ENCODE measurements around the gene FKBP9. TPM values are rescaled to one million over a fixed set of nuclear protein-coding genes. Genes with fewer than 3 reads are reported as not detected.

The FKBP9 gene, protein sequence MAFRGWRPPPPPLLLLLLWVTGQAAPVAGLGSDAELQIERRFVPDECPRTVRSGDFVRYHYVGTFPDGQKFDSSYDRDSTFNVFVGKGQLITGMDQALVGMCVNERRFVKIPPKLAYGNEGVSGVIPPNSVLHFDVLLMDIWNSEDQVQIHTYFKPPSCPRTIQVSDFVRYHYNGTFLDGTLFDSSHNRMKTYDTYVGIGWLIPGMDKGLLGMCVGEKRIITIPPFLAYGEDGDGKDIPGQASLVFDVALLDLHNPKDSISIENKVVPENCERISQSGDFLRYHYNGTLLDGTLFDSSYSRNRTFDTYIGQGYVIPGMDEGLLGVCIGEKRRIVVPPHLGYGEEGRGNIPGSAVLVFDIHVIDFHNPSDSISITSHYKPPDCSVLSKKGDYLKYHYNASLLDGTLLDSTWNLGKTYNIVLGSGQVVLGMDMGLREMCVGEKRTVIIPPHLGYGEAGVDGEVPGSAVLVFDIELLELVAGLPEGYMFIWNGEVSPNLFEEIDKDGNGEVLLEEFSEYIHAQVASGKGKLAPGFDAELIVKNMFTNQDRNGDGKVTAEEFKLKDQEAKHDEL
- polyA plus RNA-seq = 2.8 and 3.4 TPM in 2 replicates
- 4.2 and 5.1 TPM in 2 replicates for polyA minus RNA-seq

DNA sequence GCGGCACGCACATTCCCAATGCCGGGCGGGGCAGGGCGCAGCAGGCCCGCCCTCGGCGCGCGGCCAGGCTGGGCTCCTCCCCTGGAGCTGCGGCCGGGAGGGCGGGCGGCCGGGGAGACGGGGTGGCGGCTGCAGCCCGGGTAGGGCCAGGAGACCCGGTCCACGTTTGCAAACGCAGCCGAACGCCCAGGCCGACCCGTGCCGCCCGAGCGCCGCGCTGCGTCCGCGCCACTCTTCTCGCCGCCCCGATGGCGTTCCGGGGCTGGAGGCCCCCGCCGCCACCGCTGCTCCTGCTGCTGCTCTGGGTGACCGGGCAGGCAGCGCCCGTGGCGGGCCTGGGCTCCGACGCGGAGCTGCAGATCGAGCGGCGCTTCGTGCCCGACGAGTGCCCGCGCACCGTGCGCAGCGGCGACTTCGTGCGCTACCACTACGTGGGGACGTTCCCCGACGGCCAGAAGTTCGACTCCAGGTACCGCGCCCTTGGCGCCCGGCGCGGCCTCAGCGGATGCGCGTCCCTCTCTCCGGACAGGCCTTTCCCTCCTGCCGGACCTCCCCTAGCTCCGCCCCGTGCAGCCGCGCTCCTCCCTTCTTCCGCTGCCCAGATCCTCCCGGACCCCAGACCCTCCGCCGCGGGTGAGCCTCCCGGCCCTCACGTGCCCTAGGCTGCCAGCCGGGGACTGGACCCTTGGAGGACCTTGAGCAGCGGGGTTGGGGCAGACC is at the start of gene FKBP9:
Gene FKBP9, plus strand, starts transcription at position 115 of the 720 bp plus-strand sequence. Its CDS starts 134 bp downstream, at position 249.
- no peaks in the 10 kb centered on the region for H3K9me2 ChIP-seq (ENCODE audit: insufficient read depth, low read length)
- no peaks in the 10 kb centered on the region for H4K20me1 ChIP-seq (ENCODE audit: insufficient read depth)
- no peaks in the 10 kb centered on the region for H3K9me3 ChIP-seq (ENCODE audit: low read length)
- H3K27me3 ChIP-seq (ENCODE audit: insufficient read depth, low read depth, low read length) = peaks cover 15% of the 10 kb centered on the region
- H3K4me2 ChIP-seq (ENCODE audit: low read length) = no peak within 1 kb of the TSS
- H3K36me3 ChIP-seq (ENCODE audit: insufficient read depth, low read length) = no peaks in the 10 kb centered on the region
- no peaks in the 10 kb centered on the region for H3F3A ChIP-seq (ENCODE audit: insufficient read depth, low read length, poor library complexity, severe bottlenecking)
- peak within 1 kb of the TSS; percentile 66 for H3K4me3 ChIP-seq (ENCODE audit: low read length)
- no peaks in the 10 kb centered on the region for H3K79me2 ChIP-seq (replicated peaks; ENCODE audit: insufficient read depth, low read length)
- peak within 1 kb of the TSS; percentile 16 for H3K9ac ChIP-seq (ENCODE audit: low read length)
- no peak within 1 kb of the TSS for H3K27ac ChIP-seq (ENCODE audit: low read length)
- H2AFZ ChIP-seq (ENCODE audit: low read depth, low read length) = no peak within 1 kb of the TSS
- TF ChIP-seq EZH2 (IDR thresholded peaks at IDR 0.05; ENCODE audit: borderline replicate concordance, insufficient read depth, low read length, poor library complexity, severe bottlenecking) (no peak), TAF1 (IDR thresholded peaks at IDR 0.05; ENCODE audit: low read depth) (no peak), MXI1 (conservative IDR thresholded peaks at IDR 0.05; ENCODE audit: poor library complexity, severe bottlenecking) (no peak), CTCF (IDR thresholded peaks at IDR 0.05; ENCODE audit: poor library complexity, severe bottlenecking) (no peak), EP300 (conservative IDR thresholded peaks at IDR 0.05; ENCODE audit: poor library complexity, severe bottlenecking) (no peak), RAD21 (conservative IDR thresholded peaks at IDR 0.05) (no peak), SMC3 (conservative IDR thresholded peaks at IDR 0.05; ENCODE audit: poor library complexity) (no peak), POLR2AphosphoS5 (IDR thresholded peaks at IDR 0.05) (no peak)
- TF ChIP-seq, protein P1, sequence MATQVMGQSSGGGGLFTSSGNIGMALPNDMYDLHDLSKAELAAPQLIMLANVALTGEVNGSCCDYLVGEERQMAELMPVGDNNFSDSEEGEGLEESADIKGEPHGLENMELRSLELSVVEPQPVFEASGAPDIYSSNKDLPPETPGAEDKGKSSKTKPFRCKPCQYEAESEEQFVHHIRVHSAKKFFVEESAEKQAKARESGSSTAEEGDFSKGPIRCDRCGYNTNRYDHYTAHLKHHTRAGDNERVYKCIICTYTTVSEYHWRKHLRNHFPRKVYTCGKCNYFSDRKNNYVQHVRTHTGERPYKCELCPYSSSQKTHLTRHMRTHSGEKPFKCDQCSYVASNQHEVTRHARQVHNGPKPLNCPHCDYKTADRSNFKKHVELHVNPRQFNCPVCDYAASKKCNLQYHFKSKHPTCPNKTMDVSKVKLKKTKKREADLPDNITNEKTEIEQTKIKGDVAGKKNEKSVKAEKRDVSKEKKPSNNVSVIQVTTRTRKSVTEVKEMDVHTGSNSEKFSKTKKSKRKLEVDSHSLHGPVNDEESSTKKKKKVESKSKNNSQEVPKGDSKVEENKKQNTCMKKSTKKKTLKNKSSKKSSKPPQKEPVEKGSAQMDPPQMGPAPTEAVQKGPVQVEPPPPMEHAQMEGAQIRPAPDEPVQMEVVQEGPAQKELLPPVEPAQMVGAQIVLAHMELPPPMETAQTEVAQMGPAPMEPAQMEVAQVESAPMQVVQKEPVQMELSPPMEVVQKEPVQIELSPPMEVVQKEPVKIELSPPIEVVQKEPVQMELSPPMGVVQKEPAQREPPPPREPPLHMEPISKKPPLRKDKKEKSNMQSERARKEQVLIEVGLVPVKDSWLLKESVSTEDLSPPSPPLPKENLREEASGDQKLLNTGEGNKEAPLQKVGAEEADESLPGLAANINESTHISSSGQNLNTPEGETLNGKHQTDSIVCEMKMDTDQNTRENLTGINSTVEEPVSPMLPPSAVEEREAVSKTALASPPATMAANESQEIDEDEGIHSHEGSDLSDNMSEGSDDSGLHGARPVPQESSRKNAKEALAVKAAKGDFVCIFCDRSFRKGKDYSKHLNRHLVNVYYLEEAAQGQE (IDR thresholded peaks at IDR 0.05; ENCODE audit: borderline replicate concordance) = no peak

DNA sequence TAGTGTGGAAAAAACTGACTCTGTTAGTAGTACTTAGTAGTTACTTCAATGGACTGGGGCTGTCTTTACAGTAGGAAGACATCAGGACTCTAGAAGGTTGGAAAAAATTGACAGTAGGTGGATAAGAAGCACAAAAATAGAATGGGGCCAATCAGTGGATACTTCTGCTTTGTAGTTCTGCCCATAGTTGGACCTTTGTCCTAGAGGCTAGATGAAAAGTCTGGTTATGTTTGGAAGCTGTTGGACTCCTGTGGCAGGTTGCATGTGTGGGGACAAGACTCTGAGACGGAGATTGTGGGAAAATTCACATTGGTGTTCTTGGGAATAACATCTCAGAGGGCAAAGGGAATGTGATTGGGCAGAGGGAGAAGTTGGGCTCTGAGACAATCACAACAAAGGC is 47.0 kb upstream of the FKBP9 start:
- H3K9me2 ChIP-seq (ENCODE audit: insufficient read depth, low read length) = no peaks in the 10 kb centered on the region

More for the DNA sequence above, 47.0 kb upstream of the FKBP9 start:
- no peak for TF ChIP-seq TAF1 (IDR thresholded peaks at IDR 0.05; ENCODE audit: low read depth)
- no peak for TF ChIP-seq EZH2 (IDR thresholded peaks at IDR 0.05; ENCODE audit: borderline replicate concordance, insufficient read depth, low read length, poor library complexity, severe bottlenecking)
- TF ChIP-seq RAD21 (conservative IDR thresholded peaks at IDR 0.05) = no peak
- TF ChIP-seq POLR2AphosphoS5 (IDR thresholded peaks at IDR 0.05) = no peak
- no peak for TF ChIP-seq EP300 (conservative IDR thresholded peaks at IDR 0.05; ENCODE audit: poor library complexity, severe bottlenecking)
- TF ChIP-seq MXI1 (conservative IDR thresholded peaks at IDR 0.05; ENCODE audit: poor library complexity, severe bottlenecking) = no peak
- no peak for TF ChIP-seq SMC3 (conservative IDR thresholded peaks at IDR 0.05; ENCODE audit: poor library complexity)
- no peak for TF ChIP-seq CTCF (IDR thresholded peaks at IDR 0.05; ENCODE audit: poor library complexity, severe bottlenecking)
- TF ChIP-seq, protein P1 (IDR thresholded peaks at IDR 0.05; ENCODE audit: borderline replicate concordance) = no peak
- no peaks in the 10 kb centered on the region for H3K9me3 ChIP-seq (ENCODE audit: low read length)
- H3K9ac ChIP-seq (ENCODE audit: low read length) = no peak overlapping the region
- H3K79me2 ChIP-seq (replicated peaks; ENCODE audit: insufficient read depth, low read length) = no peaks in the 10 kb centered on the region
- no peak overlapping the region for H3K4me3 ChIP-seq (ENCODE audit: low read length)
- no peaks in the 10 kb centered on the region for H4K20me1 ChIP-seq (ENCODE audit: insufficient read depth)
- no peak overlapping the region for H3K4me2 ChIP-seq (ENCODE audit: low read length)
- H2AFZ ChIP-seq (ENCODE audit: low read depth, low read length) = no peak overlapping the region
- no peaks in the 10 kb centered on the region for H3K27me3 ChIP-seq (ENCODE audit: insufficient read depth, low read depth, low read length)
- no peak overlapping the region for H3K27ac ChIP-seq (ENCODE audit: low read length)
- no peaks in the 10 kb centered on the region for H3F3A ChIP-seq (ENCODE audit: insufficient read depth, low read length, poor library complexity, severe bottlenecking)
- H3K36me3 ChIP-seq (ENCODE audit: insufficient read depth, low read length) = no peaks in the 10 kb centered on the region

Data from neural cell (in vitro differentiated cells).